GM19193 (cell line): Measurements from ENCODE around the gene COA8.

Source experiments
- POLR2A ChIP-seq: IDR thresholded peaks from 4 replicates; pipeline ENCODE4 v1.6.1; 2011; ENCODE audit not compliant: insufficient read depth, insufficient read length; ENCODE audit errors: extremely low read depth

The COA8 gene, protein sequence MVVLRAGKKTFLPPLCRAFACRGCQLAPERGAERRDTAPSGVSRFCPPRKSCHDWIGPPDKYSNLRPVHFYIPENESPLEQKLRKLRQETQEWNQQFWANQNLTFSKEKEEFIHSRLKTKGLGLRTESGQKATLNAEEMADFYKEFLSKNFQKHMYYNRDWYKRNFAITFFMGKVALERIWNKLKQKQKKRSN

DNA sequence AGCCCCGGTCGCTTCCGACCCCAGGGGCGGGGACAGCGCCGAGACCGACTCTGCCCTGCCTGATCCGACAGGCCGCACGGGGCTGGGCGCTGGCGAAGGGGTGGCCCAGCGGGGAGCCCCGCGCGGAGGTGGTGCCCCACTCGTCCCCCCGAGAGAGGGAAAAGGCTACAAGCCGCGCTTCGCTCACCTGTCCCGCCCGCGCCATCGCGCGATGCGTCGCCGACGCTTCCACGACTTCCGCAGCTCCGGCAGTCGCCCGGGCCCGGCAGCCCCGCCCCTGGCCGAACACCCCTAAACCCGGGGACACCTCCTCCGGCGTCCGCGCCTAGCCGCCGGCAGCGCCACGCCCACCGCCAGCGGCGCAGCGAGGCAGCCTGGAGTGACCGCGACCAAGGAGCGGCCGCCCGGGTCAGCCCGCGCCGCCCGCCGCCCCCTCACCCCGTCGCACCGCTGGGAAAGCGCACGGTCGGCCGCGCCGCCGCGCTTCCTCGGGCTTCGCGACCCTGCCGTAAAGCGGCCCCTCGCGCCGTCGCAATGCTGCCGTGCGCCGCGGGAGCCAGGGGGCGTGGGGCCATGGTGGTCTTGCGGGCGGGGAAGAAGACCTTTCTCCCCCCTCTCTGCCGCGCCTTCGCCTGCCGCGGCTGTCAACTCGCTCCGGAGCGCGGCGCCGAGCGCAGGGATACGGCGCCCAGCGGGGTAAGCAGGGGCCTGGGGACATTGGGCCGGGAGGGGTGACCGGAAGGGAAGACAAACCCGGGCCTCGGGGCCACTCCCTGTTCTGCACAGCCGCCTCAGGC is at the start of gene COA8, which contains the start of gene BAG5:
TSS of gene COA8 (plus strand) at position 532 of the 797 bp plus-strand sequence. CDS start at position 574, 42 bp downstream.
TSS of gene BAG5 (minus strand) at position 229 of the 797 bp plus-strand sequence. CDS start 1,493 bp downstream, outside the sequence.
- TF ChIP-seq POLR2A = peak; percentile 86

DNA sequence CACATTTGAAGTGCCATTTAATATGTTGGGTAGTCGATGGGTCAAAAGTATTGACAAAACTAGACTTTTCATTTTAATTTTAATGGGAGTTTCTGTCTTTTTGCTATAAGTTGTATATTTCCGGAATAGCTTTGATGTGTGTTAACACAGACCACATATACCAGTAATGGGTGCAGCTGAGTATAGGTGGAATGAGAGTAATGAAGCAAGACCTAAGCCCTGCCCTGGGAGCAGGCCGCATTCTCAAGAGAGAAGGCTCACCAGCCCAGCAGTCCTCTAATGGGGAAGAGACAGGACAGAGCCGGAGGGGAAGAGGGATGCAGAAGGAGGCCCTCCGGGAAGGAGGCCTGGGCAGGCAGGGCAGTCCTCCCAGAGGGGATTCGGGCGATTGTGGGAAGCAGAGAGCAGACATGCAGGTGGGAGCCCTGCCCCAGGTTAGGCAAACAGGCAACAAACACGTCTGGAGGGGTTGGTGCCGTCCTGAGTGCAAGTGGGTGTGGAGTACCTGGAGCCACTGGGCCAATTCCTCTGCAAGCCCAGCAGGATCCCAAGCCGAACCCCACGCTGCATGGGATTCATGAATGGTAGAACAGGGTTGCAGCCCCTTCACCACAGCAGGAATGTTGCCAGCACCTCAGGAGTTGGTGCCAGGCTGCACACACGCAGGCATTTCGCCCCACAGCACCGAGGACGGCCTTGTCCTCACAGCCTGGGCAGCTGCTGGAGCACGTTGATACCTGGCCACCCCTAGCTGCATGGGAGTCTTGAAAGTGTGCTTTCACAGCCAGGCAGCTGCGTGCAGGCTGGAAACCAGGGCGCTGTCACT is 48.0 kb upstream of the COA8 start:
- no peak for TF ChIP-seq POLR2A

DNA sequence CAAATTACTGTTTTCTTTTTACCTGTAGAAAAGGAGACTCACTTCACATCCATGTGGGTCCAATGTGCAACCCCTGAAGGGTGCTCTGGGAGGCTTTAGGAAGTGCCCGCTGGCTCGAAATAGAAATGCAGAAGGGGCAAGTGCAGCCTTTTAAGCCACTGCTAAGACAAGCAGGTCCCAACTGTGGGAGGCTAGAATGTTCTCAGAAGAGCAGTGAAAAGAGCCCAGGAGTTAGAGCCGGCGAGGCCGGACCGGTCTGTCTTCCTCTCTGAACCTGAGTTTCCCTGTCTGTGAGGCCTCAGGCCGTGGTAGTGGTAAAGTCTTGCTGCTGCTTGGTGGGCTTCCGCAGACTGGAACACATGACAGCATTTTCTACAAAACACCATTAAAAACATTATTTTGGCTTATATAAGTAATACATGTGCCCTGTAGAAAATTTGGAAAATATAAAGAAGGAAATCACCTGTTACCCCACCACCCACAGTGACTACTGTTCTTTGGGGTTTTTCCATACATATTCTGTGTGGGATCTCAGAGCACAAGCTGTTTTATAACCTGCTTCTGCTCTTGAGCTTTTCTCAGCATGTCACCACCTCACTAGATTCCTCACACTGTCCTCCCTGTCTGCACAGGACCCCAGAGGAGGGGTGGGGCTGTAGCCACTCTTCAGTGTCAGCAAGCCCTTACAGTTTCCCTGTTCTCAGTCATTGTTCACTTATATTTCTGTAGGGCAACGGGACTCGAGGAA is 46.2 kb upstream of the COA8 start:
- no peak for TF ChIP-seq POLR2A

DNA sequence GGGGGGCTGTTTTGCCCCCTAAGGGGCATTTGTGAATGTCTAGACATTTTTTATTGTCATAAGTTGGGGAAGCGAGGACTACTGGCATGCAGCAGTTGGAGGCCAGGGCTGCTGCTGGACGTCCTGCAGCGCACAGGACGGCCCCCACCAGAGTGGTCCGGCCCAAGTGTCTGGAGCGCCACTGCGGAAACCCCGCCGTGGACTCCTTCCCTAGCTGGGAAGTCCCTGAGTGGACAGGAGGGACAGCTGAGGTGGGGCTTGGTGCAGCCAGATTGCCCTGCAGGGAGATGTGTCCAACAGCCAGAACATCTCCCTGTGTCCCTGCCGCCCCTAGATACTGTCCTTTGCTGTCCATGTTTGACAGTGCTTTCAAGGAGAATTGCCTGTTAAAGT is 45.6 kb upstream of the COA8 start:
- no peak for TF ChIP-seq POLR2A

DNA sequence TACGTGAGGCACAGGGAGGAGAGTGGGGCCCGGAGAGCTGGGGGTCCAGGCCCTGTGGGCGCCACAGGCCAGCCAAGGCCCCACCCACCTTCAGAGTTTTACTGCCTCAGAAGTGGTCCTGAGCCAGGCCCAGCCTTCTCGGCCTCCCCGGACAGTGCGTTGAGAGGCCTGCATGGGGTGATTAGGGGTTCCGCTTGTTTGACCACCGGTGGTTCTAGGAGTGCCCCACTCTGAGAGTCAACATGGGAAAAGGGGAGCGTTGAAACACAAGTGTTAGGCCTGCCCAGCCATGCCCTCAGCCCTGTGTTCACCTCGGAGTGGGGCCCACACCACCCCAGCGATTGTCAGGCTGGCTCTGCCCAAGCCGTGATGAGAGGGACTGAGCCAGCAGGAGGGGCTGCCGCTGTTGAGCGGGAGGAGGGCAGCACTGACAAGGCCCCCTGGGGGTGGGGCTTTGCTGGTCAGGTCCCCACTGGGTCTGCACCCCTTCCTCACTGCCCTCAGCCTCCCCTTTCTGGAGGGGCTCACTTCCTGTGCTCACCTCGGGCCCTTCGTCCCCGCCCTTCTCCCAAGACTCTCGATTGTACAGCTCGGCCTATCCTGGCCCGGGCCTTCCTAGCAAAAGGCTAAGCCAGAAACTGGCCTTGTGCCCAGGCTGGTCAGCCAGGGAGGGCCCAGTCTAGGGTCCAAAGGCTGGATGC is 44.9 kb upstream of the COA8 start:
- TF ChIP-seq POLR2A = no peak

DNA sequence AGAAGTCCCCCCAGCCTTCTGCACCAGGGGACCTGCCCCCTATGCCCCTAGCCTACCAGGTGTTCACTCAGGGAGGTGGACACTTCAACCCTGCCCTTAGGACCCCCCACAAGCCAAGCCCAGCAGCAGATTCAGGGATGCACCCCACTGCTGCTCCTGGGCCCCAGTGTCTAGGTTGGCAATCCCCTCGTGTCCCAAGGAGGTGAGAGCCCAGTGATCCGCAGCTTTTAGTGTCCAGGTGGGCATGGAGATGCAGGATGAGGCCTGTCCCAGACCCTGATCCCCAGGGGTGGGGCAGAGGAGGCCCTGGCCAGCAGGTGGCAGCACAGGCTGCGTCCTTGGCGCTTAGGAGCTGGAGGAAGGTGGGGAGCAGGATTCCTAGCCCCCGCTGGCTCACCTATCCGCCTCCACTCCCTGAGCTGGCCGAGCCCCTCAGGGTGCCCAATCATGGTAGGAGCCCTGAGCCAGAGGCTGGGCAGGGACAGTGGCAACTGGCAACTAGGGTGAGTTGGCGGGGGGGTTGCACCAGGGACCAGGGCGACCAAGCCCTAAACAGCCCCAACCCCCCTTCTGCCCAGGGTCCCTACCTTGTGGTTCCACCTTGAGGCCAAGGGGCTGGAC is 44.2 kb upstream of the COA8 start:
- no peak for TF ChIP-seq POLR2A

DNA sequence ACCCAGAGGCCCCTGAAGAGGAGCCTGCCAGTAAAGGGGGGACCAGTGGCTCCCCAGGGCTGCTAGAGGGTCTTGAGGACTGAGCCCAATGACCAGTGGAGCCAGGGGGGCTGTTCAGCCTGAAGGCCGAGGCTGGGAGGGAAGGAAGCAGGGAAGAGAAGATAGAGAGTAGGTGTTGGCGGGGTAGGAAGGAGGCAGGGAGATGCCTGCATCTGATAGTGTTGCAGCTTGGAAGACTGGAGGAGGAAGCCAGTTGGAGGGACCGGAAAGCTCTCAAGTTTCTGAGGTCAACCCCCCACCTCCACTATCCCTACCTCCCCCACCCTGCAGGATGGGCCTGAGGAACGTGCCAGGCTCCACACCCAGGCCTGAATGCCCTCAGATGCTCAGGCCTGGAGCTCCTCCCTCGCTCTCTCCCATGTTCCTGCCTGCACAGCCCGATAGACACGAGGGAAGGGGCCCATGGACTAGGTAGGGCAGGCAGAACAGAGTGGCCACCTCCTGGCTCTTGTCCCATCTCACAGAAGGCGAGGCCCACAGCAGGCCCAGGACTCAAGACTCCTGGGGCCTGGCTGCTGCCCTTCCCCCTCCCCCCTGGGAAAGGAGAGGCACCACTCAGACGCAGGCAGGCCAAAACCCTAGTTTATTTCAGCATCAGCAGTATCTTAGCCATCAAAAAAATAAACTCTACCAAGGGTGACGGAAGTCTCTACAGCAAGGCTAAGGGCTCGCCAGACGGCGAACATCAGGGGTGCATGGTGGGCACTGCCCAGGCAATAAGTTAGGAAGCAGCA is 43.5 kb upstream of the COA8 start:
- no peak for TF ChIP-seq POLR2A

DNA sequence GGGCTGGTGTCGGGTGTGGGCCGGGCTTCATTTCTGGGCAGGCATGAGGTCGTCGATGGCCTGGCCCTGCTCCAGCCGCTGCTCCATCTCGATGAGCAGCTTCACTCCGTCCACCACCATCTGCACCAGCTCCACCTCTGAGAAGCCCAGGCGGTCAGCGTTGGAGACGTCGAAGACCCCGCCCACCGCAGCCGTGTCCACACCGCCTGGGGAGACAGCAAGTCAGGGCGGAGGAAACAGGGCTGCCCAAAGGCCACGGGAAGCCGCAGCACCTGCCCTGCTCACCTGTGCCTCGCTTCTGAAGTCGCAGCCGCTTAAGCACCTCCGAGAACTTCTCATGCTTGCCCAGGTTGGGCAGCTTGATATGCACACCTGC is 42.9 kb upstream of the COA8 start:
- TF ChIP-seq POLR2A = no peak

DNA sequence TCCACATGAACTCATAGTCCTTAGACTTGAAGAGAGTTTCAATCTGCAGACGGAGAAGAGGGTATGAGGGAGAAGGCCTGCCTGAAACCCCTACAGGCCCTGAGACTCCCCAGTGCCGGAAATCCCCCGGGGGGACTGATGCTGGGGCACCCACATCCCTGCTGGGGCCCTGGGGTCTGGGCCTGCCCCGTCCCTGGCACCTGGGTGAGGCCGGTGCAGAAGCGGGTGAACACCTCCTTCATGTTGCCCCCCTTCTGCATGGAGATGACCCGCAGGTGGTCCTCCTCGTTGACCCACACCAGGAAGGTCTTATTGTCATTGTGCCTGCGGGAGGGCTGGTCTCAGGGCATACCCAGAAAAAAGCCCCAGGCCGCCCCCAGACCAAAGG is 42.5 kb upstream of the COA8 start:
- TF ChIP-seq POLR2A = no peak

DNA sequence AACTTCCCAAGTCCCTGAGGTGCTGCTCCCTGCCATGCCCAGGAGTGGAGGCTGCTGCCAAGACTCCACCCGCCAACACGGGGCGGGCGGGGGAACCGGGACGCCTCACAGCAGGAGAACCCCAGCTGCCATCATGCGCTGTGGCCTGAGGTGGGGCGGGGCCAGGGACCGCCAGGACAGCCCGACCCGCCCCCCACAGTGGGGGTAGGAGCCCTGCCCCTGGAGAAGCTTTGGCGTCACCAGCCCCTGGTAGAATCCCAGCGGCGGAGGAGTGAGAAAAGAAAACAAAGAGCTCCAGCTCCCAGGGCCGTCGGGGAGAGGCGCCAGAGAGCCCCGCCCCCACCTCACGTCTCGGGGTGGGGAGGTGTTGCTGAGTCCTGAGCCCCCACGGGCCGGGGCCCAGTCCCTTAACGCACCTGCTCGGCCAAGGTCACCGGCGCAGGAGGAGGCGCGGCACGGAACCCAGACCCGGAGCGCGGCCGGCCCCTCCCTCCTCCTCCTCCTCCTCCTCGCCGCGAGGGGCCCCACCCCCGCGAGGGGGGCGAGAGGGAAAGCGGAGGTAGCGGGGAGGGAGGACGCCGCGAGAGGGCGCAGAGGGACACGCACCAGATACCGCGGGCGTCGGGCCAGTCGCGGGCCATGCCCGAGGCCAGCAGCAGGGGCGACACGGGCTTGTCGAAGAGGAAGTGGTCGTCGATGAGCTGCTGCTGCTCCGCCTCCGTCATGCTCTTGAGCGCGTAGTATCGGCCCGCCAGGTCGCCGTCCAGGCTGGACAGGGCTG is 41.9 kb upstream of the COA8 start:
- TF ChIP-seq POLR2A = no peak

DNA sequence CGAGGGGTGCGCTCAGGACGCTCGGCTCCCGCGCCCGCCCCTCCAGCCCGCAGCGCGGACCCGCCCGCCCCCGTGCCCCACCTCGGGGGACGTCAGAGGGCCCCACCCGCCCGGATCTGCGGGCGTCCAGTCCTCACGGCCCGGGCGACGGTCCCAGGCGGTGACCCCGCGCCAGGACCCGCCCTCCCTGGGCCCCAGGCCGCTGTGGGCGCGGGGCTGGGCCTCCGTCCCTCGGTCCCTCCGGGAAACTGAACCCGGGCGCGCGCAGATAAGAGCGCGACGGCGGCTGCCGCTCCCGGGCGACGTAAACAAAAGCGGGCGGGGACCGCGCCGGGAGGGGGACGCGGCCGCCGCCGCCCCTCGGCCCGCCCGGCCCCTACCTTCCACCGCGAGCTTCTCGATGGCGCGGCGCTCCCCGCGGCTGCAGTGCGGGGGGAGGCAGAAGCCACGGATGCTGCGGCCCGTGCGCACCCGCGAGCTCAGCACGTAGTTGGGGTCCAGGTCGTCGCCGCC is 41.3 kb upstream of the COA8 start:
- no peak for TF ChIP-seq POLR2A

DNA sequence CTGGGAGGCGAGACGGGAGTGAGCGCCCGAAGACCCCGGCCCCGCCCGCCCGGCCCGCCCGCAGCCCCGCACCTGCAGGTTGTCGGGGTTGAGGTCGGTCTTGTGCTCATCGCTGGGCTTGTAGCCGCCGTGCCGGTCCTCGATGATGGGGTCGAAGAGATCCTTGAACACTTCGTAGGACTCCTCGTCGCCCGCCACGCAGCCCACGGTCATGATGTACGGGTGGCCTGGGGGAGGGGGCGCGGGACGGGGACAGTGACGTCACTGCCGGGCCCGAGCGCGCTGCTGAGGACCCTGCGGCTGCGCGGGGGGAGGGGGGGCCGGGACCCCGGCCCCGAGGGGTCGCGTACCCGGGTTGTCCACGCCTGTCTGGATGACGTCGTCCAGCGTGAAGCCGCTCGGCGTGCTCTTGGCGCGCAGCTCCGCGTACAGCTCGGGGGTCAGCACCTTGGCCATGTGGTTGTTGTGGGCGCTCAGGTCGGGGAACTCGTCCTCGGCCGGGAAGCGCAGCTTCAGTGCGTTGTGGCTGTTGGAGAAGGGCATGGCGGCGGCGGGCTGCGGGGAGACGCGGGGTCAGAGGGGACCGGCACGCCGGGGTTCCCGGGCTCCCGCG is 40.7 kb upstream of the COA8 start:
- TF ChIP-seq POLR2A = no peak
